NCI-H2107 (cell line): ENCODE data around the gene MRGPRG.

ENCODE experiments used
- DNase-seq: peaks from one replicate; lab custom pipeline; 2025; lab: John Stamatoyannopoulos, UW

MRGPRG gene

DNA sequence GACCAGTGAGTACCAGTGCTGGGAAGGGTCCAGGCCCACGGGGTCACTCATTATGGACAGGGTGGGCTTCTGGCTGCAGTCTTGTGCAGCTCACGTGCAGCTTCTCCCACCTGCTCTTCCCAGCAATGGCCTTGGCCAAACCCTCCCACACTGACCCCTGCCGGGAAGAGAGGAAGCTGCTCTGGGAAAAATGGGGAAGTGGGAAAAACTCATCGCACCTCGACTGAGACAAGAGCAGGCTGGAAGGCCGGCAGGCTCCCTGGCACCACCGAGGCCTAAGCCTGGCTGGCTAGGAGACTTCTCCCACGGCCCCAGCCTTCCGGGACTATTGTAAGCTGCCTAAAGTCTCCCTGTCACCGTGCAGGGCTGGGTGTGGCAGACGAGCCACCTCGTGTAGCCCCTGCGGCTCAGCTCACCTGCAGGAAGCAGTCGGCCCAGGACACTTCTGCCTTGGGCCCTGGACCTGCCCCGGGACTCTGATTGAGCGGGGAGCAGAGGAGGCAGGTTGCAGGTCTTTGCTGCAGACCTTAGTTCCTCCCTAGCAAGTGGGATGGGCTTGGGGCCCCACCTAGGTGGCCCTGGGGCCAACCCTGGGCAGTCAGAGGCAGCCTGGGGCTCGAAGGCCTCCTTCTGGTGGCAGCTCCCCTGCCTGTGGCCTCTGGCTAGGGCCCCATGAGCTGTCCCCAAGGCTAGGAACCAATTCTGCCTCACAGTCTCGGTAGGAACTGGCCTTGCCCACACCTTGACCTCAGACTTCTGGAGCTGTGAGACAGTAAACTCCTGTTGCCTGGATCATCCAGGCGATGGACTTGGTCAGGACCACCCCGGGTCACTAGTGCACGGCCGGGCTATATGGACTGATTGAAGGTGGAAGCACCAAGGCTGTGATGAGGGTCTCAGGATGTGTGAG, 23.1 kb downstream of the MRGPRG start:
- DNase-seq, result no peak

GRCh38 chr11:3194016-3194816, 24.4 kb downstream of the MRGPRG start:
- DNase-seq, result no peak

GRCh38 chr11:3193373-3194015, 25.1 kb downstream of the MRGPRG start:
- DNase-seq, result no peak

GRCh38 chr11:3192511-3193372, 25.9 kb downstream of the MRGPRG start:
- DNase-seq, result no peak

- DNase-seq, result no peak
Measured at GRCh38 chr11:3191586-3192324, 26.9 kb downstream of the MRGPRG start.

- no peak for DNase-seq
Measured at GRCh38 chr11:3190600-3190999, 28.0 kb downstream of the MRGPRG start.

- no peak for DNase-seq
Measured at GRCh38 chr11:3189886-3190583, 28.6 kb downstream of the MRGPRG start.

DNA sequence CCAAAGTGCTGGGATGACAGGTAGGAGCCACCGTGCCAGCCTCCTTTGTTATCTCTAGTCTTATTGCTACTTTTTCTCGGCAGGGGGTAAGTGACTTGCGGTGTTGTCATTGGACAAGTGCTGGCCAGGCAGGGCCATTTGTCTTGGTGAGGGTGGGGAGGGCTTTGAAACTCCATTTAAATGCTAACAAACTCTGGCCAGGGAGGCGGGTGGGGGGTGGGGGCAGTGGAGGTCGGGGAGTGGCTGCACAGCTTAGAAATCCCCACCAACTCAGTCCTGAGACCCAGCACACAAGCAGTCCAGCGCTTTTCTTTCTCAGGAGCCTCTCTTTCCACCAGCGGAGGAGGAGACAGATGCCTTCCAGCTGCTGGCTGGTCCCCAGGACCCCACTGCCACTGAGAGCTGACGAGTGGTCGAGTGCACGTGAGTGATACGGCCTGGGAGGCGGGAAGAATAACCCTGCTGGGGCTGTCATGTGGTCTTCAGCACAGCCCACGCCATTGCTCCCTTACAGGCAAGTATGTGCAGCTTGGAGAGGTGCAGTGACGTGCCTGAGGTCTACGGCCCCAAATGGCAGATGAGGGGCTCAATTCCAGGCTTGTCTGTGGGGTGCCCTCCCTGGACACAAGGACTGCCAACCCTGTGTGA, 29.3 kb downstream of the MRGPRG start:
- DNase-seq, result no peak

- DNase-seq, result no peak
Measured at GRCh38 chr11:3188496-3189195, 30.0 kb downstream of the MRGPRG start.

GRCh38 chr11:3186166-3186953, 32.3 kb downstream of the MRGPRG start:
- no peak for DNase-seq

DNA sequence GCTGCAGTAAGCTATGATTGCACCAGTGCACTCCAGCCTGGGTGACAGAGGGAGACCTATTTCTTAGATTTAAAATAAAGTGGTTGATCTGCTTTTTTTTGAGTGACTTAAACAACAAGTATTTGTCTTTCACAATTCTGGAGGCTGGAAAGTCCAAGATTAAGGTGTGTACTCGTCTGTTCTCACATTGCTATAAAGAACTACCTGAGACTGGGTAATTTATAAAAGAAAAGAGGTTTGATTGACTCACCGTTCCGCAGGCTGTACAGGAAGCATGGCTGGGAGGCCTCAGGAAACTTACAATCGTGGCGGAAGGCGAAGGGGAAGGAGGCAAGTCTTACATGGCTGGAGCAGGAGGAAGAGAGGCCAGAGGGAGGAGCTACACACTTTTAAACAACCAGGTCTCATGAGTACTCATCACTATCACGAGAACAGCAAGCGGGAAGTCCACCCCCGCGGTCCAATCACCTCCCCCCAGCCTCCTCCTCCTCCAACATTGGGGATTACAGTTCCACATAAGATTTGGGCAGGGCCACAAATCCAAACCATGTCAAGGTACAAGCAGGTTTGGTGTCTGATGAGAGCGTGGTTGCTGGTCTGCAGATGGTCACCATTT, 33.8 kb downstream of the MRGPRG start:
- no peak for DNase-seq

- DNase-seq, result no peak
Measured at GRCh38 chr11:3183523-3183922, 35.1 kb downstream of the MRGPRG start.

DNA sequence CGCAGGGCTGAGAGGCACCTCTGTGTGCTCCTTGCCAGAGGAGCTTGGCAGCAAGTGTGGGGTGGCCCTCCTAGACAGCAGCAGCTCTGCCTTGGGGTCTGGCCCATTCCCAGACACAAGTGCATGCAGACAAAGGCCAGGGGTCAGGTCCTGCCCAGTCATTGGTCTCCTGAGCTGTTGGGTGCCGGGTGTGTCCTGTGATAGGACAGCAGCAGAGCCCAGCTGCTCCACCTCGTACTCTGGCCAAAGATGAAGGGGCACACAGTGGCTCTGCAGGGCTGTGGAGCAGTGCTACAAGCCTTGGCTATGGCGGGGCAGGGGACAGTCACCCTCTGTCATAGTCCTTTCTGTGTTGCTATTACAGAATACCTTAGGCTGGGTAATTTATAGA, 36.2 kb downstream of the MRGPRG start:
- no peak for DNase-seq

DNA sequence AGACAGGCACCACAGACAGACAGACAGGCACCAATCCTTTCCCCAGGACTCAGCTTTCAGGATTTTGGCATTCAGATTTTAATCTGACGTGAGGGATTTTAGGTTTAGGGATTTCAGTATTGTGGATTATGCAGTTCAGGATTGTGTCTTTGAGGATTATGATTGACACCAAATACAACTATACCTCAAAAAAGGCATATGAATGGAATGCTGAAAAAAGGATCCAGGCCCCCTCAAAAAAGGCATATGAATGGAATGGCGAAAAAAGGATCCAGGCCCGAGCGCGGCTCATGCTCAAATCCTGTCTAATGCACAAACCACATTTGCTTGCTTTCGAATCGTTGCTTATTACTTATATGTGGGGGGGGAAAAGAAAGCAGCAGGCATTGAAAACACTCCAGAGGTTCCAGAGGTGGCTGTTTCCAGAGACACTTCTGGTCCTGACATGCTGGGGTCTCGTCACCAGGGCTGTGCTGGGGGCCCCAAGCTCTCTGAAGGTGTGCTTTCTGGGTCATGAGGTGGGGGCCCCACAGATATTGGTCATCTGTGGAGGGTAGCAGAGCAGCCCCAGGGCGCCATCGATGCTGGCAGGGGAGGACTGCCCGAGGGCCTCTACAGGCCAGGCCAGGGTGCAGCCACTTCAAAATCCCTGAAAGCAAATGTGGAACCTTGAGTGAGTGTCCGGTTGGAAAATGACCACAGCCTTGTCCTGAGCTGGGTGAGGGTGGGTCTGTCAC, 36.7 kb downstream of the MRGPRG start:
- DNase-seq, result no peak

DNA sequence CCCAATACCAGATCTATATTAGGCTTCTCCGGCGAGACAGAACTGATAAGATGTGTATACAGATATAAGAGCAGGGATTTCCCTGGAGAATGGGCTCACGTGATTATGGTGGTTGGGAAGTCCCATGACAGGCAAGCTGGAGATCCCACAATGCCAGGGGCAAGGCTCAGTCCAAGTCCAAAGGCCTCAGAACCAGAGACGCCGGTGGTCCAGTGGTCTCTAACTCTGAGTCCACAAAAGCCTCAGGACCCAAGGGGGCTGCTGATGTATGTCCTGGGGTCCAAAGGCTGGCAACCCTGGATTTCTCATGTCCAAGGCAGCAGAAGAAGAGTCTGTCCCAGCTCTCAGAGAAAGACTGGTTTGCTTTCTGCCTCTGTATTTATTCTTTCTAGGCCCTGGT, 37.7 kb downstream of the MRGPRG start:
- DNase-seq, result no peak

- no peak for DNase-seq
Measured at GRCh38 chr11:3178349-3178748, 40.3 kb downstream of the MRGPRG start.

- no peak for DNase-seq
Measured at GRCh38 chr11:3177931-3178330, 40.7 kb downstream of the MRGPRG start.
